ENCODE results near the gene ATN1. TPM values are rescaled to one million over a fixed set of nuclear protein-coding genes. Genes with fewer than 3 reads are reported as not detected.

The ATN1 gene
- total RNA-seq, 8 experiments from 2014 or later = 4.3 to 51.5 (median 15.8) TPM

DNA sequence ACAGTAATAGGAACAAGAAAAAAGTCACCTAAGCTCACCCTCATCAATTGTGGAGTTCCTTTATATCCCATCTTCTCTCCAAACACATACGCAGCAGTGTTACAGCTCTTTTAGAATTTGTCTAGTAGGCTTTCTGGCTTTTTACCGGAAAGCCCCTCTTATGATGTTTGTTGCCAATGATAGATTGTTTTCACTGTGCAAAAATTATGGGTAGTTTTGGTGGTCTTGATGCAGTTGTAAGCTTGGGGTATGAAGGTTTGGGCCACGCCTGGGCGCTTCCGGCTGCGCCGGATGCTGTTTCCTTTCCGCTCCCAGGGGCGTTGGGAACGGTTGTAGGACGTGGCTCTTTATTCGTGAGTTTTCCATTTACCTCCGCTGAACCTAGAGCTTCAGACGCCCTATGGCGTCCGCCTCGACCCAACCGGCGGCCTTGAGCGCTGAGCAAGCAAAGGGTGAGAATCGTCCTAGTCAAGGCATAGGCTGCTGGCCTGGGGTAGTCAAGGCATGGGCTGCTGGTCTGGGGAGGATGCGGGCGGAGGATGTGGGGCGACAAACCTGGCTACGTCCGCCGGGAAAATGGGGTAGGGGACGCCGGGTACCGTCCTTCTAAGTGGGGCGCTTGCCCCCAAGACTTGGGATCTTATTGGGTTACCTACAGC, 16.1 kb downstream of the ATN1 start, which contains the start of the genes C12orf57 and RNU7-1:
Gene C12orf57 (plus strand): TSS at position 301 of the 659 bp plus-strand sequence. CDS start 100 bp downstream, at position 401.
Gene RNU7-1 (plus strand): TSS at position 95 of the 659 bp plus-strand sequence.
- 0 to 10% (median 0%) methylated on average over 2 to 8 of the region's 31 CpGs; no CpG with 5 or more reads in 3 of the 10 experiments for WGBS, 10 experiments
- Histone ChIP-seq H3K27ac (peak within 1 kb of the TSS; percentile 96 to 97), H3K4me3 (peak within 1 kb of the TSS; percentile 43 to 59 (median 54)), H3K4me1 (replicated peaks in 1 of 2) (peaks cover 11 to 14% of the 10 kb centered on the region in 2 donors)
- in situ Hi-C loops (cut with MboI; ENCODE audit: low pct_unique_long_range_greater_than_20kb in 2 of 9, low sequenced_read_pairs in 9 of 9, unreplicated experiment in 9 of 9) = loop anchor here in 2 of 9 experiments (25.0 kb wide), 1 partner anchor 168 kb away; the partner anchor contains the start of gene C1RL (in 2 of the 2)
- ATAC-seq (replicated peaks in 6 of 8) = peak; percentile 59 to 73 (median 70)

DNA sequence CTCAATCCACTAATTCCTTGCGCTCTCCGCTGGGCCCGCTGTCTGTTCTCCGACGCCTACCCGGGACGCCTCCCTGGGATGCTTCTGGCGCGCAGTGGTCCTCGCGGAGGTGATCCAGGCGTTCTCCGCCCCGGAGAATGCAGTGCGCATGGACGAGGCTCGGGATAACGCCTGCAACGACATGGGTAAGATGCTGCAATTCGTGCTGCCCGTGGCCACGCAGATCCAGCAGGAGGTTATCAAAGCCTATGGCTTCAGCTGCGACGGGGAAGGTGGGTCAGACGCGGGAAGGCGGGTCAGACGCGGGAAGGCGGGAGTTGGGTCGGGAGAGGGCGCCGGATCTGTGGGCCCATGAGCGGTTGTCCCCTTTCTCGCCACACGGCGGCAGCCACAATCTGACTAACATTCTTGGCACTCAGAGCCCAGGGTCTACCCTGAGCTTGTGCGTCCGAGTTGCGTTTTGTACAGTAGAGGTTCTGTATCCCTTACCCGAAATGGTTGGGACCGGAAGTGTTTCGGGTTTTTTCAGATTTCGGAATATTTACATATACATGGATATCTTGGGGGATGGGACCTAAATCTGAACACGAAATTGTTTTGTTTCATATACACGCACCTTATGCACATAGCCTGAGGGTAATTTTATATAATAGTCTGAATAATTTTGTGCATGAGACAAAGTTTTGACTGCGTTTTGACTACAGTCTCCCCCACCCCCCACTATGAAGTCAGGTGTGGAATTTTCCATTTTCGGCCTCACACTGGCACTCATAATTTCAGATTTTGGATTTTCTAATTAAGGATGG, 16.8 kb downstream of the ATN1 start:
- Histone ChIP-seq H3K4me3 (peak overlapping the region; percentile 43 to 59 (median 54)), H3K27ac (peak overlapping the region; percentile 96 to 97), H3K4me1 (replicated peaks in 1 of 2) (peaks cover 11 to 14% of the 10 kb centered on the region in 2 donors)
- WGBS, 10 experiments = 0 to 80% (median 7%) methylated on average over 1 to 26 of the region's 48 CpGs
- in situ Hi-C loops (cut with MboI; ENCODE audit: low pct_unique_long_range_greater_than_20kb in 2 of 9, low sequenced_read_pairs in 9 of 9, unreplicated experiment in 9 of 9) = loop anchor here in 2 of 9 experiments (25.0 kb wide), 1 partner anchor 168 kb away; the partner anchor contains the start of gene C1RL (in 2 of the 2)
- ATAC-seq (replicated peaks in 6 of 8) = peak; percentile 38 to 69 (median 66)

GRCh38 chr12:6945613-6946012, 17.9 kb downstream of the ATN1 start:
- no peak for ATAC-seq (replicated peaks in 6 of 8)
- Histone ChIP-seq H3K4me3 (no peak overlapping the region), H3K27ac (no peak overlapping the region), H3K4me1 (replicated peaks in 1 of 2) (peaks cover 11 to 14% of the 10 kb centered on the region in 2 donors)
- in situ Hi-C loops (cut with MboI; ENCODE audit: low pct_unique_long_range_greater_than_20kb in 2 of 9, low sequenced_read_pairs in 9 of 9, unreplicated experiment in 9 of 9) = loop anchor here in 2 of 9 experiments (25.0 kb wide), 1 partner anchor 167 kb away; the partner anchor contains the start of gene C1RL (in 2 of the 2)
- WGBS, 10 experiments = 70 to 100% (median 95%) methylated on average over 1 to 8 of the region's 11 CpGs; no CpG with 5 or more reads in 5 of the 10 experiments

DNA sequence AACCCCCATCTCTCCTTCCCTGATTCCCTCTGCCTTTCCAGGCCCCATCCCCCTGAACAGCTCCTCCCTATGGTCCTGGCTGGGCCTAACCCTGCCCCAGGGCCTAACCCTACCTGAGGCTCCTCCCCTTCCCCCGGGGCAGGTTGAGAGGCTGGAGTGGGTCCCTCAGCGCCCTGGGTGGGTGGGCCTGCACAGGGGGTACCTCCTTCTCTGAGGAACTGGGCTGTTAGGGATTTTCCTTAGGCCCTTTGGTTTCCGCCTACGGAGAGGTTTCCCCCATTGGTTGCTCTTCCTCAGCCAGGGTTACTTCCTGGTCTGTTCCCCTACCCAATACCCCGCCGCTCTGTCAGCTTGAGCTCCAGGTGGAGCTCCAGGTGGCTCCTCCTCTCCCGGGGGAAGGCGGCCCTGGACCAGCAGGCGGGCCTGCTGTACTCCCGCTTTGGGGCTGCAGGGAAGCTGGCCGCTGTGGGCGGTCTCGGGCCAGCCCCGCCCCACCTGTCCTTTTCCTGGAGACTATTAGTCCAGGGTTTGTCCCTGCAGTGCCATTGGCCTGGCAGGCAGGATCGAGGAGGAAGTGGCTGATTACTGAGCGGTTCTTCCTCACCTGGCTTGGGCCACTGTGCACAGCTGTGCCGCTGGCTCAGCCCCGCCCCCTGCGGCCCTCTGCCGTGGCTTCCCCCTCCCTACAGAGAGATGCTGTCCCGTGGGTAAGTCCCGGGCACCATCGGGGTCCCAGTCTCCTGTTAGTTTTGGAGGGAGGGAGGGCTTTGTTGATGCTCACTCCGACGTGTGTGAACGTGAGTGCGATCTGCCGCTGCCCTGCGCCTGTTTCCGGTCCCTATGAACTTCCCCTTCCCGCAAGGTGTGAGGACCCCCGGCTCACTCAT, 18.5 kb downstream of the ATN1 start:
- Histone ChIP-seq H3K4me3 (no peak overlapping the region), H3K27ac (no peak overlapping the region)

DNA sequence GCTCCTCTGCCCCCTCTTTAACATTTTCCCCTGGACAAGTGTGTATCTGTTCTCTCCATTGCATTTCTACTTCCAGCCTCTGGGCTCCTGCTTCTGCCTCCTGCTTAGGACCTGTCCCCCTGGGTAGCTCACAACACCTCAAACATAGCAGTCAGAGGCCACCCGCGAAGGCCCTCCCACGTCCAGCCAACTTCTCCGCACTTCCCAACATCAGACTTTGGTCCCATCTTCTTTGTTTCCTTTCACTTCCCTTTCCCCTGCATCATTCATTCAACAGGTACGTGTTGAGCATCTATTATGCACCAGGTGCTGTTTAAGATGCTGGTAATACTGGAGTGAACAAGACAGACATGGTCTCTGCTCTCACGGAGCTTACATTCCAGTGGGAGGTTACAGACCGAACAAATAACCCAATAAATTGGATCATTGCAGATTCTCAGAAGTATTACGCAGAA, 19.2 kb downstream of the ATN1 start:
- no peak overlapping the region for H3K27ac ChIP-seq
- no peak overlapping the region for H3K4me3 ChIP-seq
- H3K4me1 ChIP-seq (replicated peaks in 1 of 2) = peaks cover 11 to 14% of the 10 kb centered on the region in 2 donors
- WGBS, 10 experiments = 38 to 93% (median 80%) methylated on average over 2 to 4 of the region's 8 CpGs; no CpG with 5 or more reads in 2 of the 10 experiments
- ATAC-seq (replicated peaks in 6 of 8) = no peak
- in situ Hi-C loops (cut with MboI; ENCODE audit: low pct_unique_long_range_greater_than_20kb in 2 of 9, low sequenced_read_pairs in 9 of 9, unreplicated experiment in 9 of 9) = loop anchor here in 2 of 9 experiments (25.0 kb wide), 1 partner anchor 165 kb away; the partner anchor contains the start of gene C1RL (in 2 of the 2)

More for the DNA sequence above, 18.5 kb downstream of the ATN1 start:
- WGBS, 10 experiments = 56 to 100% (median 71%) methylated on average over 2 to 7 of the region's 32 CpGs; no CpG with 5 or more reads in 6 of the 10 experiments
- H3K4me1 ChIP-seq (replicated peaks in 1 of 2) = peaks cover 11 to 14% of the 10 kb centered on the region in 2 donors
- peak in 2 of 8 experiments; percentile 1 to 4 for ATAC-seq (replicated peaks in 6 of 8)
- in situ Hi-C loops (cut with MboI; ENCODE audit: low pct_unique_long_range_greater_than_20kb in 2 of 9, low sequenced_read_pairs in 9 of 9, unreplicated experiment in 9 of 9) = loop anchor here in 2 of 9 experiments (25.0 kb wide), 1 partner anchor 166 kb away; the partner anchor contains the start of gene C1RL (in 2 of the 2)

GRCh38 chr12:6947615-6948014, 19.9 kb downstream of the ATN1 start:
- H3K27ac ChIP-seq = no peak overlapping the region
- ATAC-seq (replicated peaks in 6 of 8) = no peak
- in situ Hi-C loops (cut with MboI; ENCODE audit: low pct_unique_long_range_greater_than_20kb in 2 of 9, low sequenced_read_pairs in 9 of 9, unreplicated experiment in 9 of 9) = loop anchor here in 2 of 9 experiments (25.0 kb wide), 1 partner anchor 165 kb away; the partner anchor contains the start of gene C1RL (in 2 of the 2)
- WGBS, 10 experiments = 65 to 100% (median 91%) methylated on average over 1 to 8 of the region's 8 CpGs
- peaks cover 11 to 14% of the 10 kb centered on the region in 2 donors for H3K4me1 ChIP-seq (replicated peaks in 1 of 2)
- H3K4me3 ChIP-seq = no peak overlapping the region

DNA sequence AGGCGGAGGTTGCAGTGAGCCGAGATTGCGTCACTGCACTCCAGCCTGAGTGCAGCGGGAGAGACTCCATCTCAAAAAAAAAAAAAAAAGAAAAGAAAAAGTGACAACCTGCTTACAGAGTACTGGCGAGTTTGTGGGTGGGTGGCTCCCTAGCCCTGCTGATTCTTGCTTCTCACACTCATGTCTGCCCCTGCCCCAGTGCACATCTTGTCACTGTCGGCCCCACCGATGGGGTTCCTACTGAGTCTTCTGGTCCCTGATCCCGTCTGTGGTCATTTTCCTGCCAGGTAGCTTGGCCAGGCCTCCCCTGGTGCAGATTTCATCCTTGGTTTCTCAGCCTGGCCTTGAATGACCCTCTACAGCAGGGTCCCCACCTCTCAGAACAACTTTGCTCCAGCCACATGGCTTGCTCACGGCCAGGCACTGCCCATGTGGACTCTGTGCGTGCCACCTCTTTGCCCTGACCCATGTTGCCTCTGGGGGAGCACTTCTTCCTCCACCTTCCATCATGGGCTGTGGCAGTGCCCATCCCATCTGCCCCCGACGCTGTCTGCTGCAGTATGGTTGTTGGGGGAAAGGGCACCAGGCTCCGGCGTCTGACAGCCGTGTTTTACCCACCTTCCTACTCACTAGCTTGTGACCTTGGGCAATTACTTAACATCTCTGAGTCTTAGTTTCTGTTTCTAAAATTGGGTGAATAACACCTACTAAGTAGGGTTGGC, 21.3 kb downstream of the ATN1 start:
- in situ Hi-C loops (cut with MboI; ENCODE audit: low pct_unique_long_range_greater_than_20kb in 2 of 9, low sequenced_read_pairs in 9 of 9, unreplicated experiment in 9 of 9) = loop anchor here in 2 of 9 experiments (25.0 kb wide), 1 partner anchor 163 kb away; the partner anchor contains the start of gene C1RL (in 2 of the 2)
- ATAC-seq (replicated peaks in 6 of 8) = no peak
- WGBS, 10 experiments = 50 to 100% (median 88%) methylated on average over 3 to 7 of the region's 15 CpGs; no CpG with 5 or more reads in 2 of the 10 experiments

GRCh38 chr12:6950401-6950801, 22.6 kb downstream of the ATN1 start:
- no peak overlapping the region for H3K27ac ChIP-seq
- no peak overlapping the region for H3K4me3 ChIP-seq
- H3K4me1 ChIP-seq (replicated peaks in 1 of 2) = peaks cover 2 to 6% of the 10 kb centered on the region in 2 donors
- peak in 1 of 8 experiments; percentile 6 for ATAC-seq (replicated peaks in 6 of 8)
- WGBS, 10 experiments = 60 to 100% methylated on average over 1 of the region's 1 CpG; no CpG with 5 or more reads in 8 of the 10 experiments
- in situ Hi-C loops (cut with MboI; ENCODE audit: low pct_unique_long_range_greater_than_20kb in 2 of 9, low sequenced_read_pairs in 9 of 9, unreplicated experiment in 9 of 9) = loop anchor here in 1 of 9 experiments (25.0 kb wide), 1 partner anchor 162 kb away; the partner anchor contains the start of gene C1RL

More for the DNA sequence above, 21.3 kb downstream of the ATN1 start:
- Histone ChIP-seq H3K4me1 (replicated peaks in 1 of 2) (peaks cover 8 to 12% of the 10 kb centered on the region in 2 donors), H3K27ac (no peak overlapping the region), H3K4me3 (no peak overlapping the region)

- WGBS, 10 experiments = 0 to 100% (median 70%) methylated on average over 1 to 3 of the region's 25 CpGs; no CpG with 5 or more reads in 4 of the 10 experiments
- no peak for ATAC-seq (replicated peaks in 6 of 8)
- H3K4me1 ChIP-seq (replicated peaks in 1 of 2) = peaks cover 0 to 6% of the 10 kb centered on the region in 2 donors
- no peak within 1 kb of the TSS for H3K27ac ChIP-seq
- H3K4me3 ChIP-seq = no peak within 1 kb of the TSS
- in situ Hi-C loops (cut with MboI; ENCODE audit: low pct_unique_long_range_greater_than_20kb in 2 of 9, low sequenced_read_pairs in 9 of 9, unreplicated experiment in 9 of 9) = loop anchor here in 1 of 9 experiments (25.0 kb wide), 1 partner anchor 161 kb away; the partner anchor contains the start of gene C1RL
Observed at GRCh38 chr12:6950811-6951540, 23.2 kb downstream of the ATN1 start, which contains the start of gene PTPN6. Gene PTPN6, plus strand, starts transcription at chr12:6951356. Its CDS starts 157 bp downstream, at chr12:6951513.

GRCh38 chr12:6951551-6952120, 23.9 kb downstream of the ATN1 start:
- H3K27ac ChIP-seq = no peak overlapping the region
- H3K4me1 ChIP-seq (replicated peaks in 1 of 2) = peaks cover 0 to 6% of the 10 kb centered on the region in 2 donors
- 90 to 100% methylated on average over 1 to 2 of the region's 20 CpGs; no CpG with 5 or more reads in 8 of the 10 experiments for WGBS, 10 experiments
- no peak for ATAC-seq (replicated peaks in 6 of 8)
- no peak overlapping the region for H3K4me3 ChIP-seq
- in situ Hi-C loops (cut with MboI; ENCODE audit: low pct_unique_long_range_greater_than_20kb in 2 of 9, low sequenced_read_pairs in 9 of 9, unreplicated experiment in 9 of 9) = loop anchor here in 1 of 9 experiments (25.0 kb wide), 1 partner anchor 161 kb away; the partner anchor contains the start of gene C1RL

All from motor neuron (in vitro differentiated cells).